Dedifferentiated amniotic fluid mesenchymal stem cell (primary cell): ENCODE measurements around the gene INO80C.
A peak's percentile ranks its signal among the peaks of the same experiment; 100 is the strongest.
"Not testable (repeated sequence)": the region's sequence is repeated elsewhere in the genome, so short reads cannot be mapped to it uniquely, and the experiment has no call there.

Experiments
- DNase-seq: peaks from one replicate; pipeline ENCODE4 v3.0.0-alpha.2; 2016; ENCODE audit errors: extremely low spot score

Gene INO80C

DNA sequence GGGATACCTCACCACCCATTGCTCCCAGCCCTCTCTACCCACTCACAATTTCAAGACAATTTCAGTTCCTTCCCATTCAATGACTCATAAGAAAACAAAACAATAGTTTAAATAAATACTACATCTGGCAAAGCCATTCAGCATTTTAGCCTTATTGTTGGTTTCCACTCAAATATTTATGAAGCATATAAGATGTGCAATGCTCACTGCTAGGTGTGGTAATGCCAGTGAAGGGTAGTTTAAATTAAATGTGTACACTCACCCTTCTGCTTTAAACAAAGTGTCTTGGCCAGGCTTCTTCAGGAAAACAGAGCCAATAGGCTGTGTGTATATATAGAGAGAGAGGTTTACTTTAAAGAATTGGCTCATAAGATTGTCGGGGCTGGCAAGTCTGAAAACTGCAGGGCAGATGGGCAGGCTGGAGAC, 37.0 kb downstream of the INO80C start:
- peak; percentile 26 for DNase-seq

DNA sequence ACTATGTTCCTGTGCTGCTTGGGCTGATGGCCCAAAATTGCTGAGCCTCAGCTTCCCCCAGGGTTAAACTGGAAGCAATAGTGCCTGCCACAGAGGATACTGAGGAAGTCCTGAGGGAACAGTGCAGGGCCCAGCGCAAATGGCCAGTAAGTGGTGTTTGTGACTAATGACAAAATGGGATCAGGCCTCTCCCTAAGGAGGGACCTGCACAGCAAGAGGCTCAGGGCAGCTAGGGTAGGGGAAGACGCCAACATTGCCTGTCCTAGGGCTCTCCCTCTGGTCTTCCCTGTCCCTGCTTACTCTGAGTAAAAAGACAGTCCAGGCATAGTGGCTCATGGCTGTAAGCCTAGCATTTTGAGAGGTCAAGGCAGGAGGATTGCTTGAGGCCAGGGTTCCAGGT, 37.8 kb downstream of the INO80C start:
- DNase-seq: no peak

GRCh38 chr18:35458677-35459441, 38.9 kb downstream of the INO80C start:
- no peak for DNase-seq

- DNase-seq: no peak
Observed at GRCh38 chr18:35458271-35458670, 39.5 kb downstream of the INO80C start.

- DNase-seq: no peak
Observed at GRCh38 chr18:35457140-35457704, 40.5 kb downstream of the INO80C start.

- DNase-seq: no peak
Observed at GRCh38 chr18:35455926-35456763, 41.6 kb downstream of the INO80C start.

DNA sequence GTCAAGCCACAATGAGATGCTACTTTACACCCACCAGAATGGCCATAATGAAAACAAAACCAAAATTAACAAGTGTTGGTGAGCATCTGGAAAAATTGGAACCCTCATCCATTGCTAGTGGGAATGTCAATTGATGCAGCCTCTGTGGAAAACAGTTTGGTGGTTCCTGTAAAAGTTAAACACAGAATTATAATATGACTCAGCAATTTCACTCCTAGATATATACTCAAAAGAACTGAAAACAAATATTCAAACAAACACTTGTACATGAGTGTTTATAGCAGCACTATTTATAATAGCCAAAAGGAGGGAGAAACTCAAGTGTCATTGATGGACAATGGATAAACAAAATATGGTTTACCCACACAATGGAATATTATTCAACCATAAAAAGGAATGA, 43.0 kb downstream of the INO80C start:
- no peak for DNase-seq

DNA sequence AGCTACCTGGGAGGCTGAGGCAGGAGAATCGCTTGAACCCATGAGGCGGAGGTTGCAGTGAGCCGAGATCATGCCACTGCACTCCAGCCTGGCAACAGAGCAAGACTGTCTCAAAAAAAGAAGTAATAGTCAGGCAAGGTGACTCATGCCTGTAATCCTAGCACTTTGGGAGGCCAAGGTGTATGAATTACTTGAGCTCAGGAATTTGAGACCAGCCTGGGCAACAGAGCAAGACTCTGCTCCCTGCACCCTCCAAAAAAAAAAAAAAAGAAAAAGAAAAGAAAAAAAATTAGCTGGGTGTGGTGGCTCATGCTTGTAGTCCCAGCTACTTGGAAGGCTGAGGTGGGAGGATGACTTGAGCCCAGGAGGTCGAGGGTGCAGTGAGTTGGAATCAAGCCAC, 44.7 kb downstream of the INO80C start:
- not testable (repeated sequence) for DNase-seq

- DNase-seq: no peak
Observed at GRCh38 chr18:35451916-35452315, 45.8 kb downstream of the INO80C start.

DNA sequence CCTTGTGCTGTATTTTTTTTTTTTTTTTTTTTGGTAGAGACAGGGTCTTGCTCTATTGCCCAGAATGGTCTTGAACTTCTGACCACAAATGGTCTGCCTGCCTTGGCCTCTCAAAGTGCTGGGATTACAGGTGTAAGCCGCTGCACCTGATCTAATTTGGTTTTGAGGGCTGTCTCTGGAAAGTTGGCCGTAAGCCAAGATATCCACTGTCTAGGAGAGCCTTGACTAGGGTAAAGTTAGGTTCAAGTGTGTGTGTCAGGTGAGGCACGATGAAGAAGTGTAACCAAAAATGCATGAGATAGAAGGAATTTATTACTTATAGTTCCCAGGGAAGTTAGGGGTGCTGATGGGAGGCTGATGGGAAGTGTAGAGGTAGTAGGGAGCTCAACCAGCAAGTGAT, 46.7 kb downstream of the INO80C start:
- DNase-seq: no peak

GRCh38 chr18:35444636-35445035, 53.1 kb downstream of the INO80C start:
- no peak for DNase-seq

GRCh38 chr18:35443847-35444246, 53.9 kb downstream of the INO80C start:
- no peak for DNase-seq

DNA sequence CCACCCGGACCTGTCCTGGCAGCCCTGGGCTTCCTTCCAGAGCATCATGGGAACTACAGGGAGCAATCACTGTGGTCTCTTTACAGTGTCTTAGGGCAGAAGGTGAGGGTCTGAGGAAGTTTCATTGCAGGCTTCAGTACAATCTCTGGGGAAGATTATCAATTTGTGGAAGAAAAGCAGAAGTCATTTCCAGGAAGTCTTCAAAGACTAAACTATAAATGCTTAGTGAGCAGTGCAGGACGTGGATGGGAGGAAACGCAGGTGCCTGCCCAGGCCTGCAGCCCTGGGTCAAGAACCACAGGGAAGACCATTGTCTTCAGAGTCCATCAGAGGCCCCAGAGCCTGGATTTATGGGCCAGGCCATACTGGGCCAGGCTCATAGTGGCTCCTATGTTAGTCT, 54.3 kb downstream of the INO80C start:
- DNase-seq: no peak

- DNase-seq: no peak
Observed at GRCh38 chr18:35442701-35443100, 55.1 kb downstream of the INO80C start.

DNA sequence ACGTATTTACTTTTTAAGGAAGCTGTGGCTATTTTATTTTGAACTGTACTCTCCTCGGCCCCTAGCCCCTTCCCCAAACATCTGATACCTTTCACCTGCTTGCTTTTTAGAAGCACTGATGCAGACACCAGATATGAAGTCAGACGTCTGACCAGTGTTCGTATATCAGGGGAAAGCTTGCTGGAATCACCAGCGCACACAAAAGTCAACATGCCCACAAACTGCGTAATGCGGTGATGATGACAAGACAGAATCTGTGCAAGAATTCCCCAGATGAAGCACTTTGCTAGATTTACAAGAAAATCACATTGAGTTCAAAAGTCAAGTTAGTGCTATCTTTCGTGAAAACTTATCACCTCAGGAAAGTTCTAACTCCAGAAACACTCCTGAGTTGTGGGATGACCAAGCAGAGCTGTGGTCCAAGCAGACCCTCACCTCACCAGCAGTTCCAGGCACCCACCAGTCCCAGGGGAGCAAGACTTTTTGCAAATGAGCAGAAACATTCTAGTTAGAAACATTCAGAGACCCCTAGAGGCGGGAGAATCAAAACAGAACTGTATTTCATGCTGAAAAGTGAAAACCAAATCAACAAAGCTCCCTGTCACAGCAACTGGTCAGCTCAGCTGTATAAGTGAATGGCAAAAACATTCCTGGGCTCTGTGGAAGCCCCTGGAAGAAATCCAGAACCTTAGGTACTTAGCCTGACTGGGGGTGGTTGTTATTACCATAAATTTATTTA, 55.7 kb downstream of the INO80C start:
- DNase-seq: no peak

DNA sequence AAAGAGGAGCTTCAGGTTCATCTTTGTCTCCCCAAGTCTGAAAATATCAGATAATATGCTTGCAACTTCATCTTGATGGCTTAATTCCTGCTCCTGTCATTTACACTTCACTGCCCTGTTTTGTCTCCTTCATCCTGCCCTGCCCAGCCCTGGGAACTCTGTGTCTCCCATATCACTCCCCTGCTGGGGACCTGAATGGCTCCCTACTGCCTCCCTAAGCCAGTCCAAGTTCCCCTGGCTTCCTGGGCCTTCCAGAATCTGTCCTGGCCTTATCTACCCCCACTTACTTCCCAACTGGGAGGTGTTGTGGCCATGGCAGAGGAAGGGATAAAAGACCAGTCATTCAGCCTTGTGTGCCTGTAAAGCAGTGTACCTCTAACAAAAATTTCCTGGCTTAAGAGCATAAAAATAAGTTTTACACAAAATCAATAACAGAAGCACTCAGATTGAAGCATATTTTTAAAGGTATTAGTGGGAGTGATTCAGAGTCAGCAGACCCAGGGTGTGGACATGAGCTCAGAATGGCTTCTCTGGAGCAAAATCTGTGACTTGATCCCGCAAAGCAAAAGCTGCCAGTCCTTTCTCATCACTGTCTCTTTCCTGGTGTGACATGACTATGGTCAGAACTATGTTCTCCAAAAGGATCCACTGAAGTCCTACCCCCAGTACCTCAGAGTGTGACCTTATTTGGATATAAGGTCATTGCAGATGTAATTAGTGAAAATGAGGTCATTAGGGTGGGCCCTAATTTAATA, 59.1 kb downstream of the INO80C start:
- no peak for DNase-seq

DNA sequence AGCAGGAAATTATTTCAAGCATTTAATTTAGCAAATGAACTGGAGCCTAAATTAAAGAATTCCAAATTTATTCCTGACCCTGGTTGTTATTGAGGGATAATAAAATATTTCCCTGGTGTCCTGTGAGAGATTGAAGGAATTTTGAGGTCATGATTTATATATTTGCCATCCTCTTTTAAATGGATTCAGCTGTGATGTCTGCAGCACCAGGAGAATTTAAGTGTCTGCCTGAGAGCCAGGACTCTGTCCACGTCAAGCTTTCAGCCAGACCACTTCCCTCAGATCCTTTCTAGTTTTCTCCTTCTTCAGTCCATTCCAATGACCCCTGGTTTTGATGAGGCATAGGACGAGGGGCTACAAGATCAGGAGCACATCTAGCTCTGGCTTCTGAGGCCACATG, 59.9 kb downstream of the INO80C start:
- no peak for DNase-seq

DNA sequence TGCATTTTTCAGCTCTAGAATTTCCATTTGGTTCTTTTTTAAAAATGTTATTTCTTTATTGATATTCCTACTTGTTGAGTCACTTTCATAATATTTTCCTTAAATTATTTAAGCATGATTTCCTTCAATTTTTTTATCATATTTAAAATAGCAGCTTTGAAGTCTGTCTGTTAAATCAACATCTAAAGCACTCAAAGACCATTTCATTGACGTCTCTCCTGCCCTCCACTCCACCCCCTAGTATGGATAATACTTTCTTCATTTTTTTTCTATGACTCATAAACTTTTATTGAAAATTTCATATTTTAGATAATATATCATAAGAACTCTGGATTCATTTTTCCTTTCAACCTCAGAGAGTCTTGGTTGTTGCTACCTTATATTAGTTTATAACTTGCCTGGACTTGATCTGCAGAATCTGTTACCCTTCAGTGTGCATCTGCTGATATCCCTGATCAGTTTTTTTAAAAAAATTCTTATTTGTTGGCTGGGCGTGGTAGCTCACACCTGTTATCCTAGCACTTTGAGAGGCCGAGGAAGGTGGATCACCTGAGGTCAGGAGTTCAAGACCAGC, 61.6 kb downstream of the INO80C start:
- DNase-seq: peak; percentile 33

DNA sequence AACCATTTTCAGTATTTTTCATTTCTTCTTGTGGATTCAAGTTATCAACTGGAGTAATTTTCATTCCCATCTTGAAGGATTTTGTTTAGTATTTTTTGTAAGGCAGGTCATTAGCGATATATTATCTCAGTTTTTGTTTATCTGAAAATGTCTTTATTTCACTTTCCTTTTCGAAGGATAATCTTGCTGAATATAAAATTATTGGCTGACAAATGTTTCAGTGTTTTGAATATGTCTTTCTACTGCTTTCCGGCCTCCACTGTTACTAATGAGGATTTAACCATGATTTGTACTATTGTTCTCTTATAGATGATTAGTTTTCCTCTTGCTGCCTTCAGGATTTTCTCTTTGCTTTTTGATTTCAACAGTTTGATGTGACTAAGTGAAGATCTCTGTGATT, 62.4 kb downstream of the INO80C start:
- no peak for DNase-seq

GRCh38 chr18:35432565-35433001, 65.2 kb downstream of the INO80C start:
- DNase-seq: no peak

- no peak for DNase-seq
Observed at GRCh38 chr18:35431374-35431741, 66.4 kb downstream of the INO80C start.
